Mesendoderm (in vitro differentiated cells): ENCODE data around the gene MRPS10.
"Not testable (repeated sequence)": the region's sequence is repeated elsewhere in the genome, so short reads cannot be mapped to it uniquely, and the experiment has no call there.

Experiments
- DNase-seq: peaks from one replicate; pipeline ENCODE4 v3.0.0; 2013
- H2AK5ac ChIP-seq: 2 replicates; pipeline ENCODE4 v1.6.1; 2013; ENCODE audit warnings: low read length, inconsistent platforms
- H2BK120ac ChIP-seq: 2 replicates; pipeline ENCODE4 v1.6.1; 2013; ENCODE audit warnings: low read depth, mild to moderate bottlenecking, low read length, moderate library complexity, mixed read lengths
- H2BK15ac ChIP-seq: replicated peaks from 2 replicates; pipeline ENCODE4 v1.6.1; 2013; ENCODE audit warnings: low read depth, mild to moderate bottlenecking, moderate library complexity
- H2BK5ac ChIP-seq: 2 replicates; pipeline ENCODE4 v1.6.1; 2013; ENCODE audit warnings: low read length, inconsistent platforms
- H3K18ac ChIP-seq: 2 replicates; pipeline ENCODE4 v1.6.1; 2013; ENCODE audit warnings: mild to moderate bottlenecking, low read length, mixed read lengths
- H3K23ac ChIP-seq: one replicate; pipeline ENCODE4 v1.6.1; 2013; ENCODE audit warnings: low read length
- H3K27ac ChIP-seq: 2 replicates; pipeline ENCODE4 v1.5.1; 2013; ENCODE audit warnings: low read depth, mild to moderate bottlenecking, inconsistent platforms, low read length, moderate library complexity
- H3K27me3 ChIP-seq: 2 replicates; pipeline ENCODE4 v1.6.1; 2013; ENCODE audit warnings: low read length, control low read depth, mild to moderate bottlenecking, inconsistent platforms; ENCODE audit not compliant: insufficient read depth, poor library complexity
- H3K36me3 ChIP-seq: 2 replicates; pipeline ENCODE4 v1.6.1; 2013; ENCODE audit warnings: low read length, inconsistent platforms; ENCODE audit not compliant: control insufficient read depth, insufficient read depth
- H3K4ac ChIP-seq: one replicate; pipeline ENCODE4 v1.6.1; 2013; ENCODE audit warnings: low read depth, mild to moderate bottlenecking, low read length, moderate library complexity
- H3K4me1 ChIP-seq: 2 replicates; pipeline ENCODE4 v1.6.1; 2013; ENCODE audit warnings: low read depth, low read length, inconsistent platforms; ENCODE audit not compliant: control insufficient read depth
- H3K4me2 ChIP-seq: 2 replicates; pipeline ENCODE4 v1.6.1; 2013; ENCODE audit warnings: low read length
- H3K4me3 ChIP-seq: 2 replicates; pipeline ENCODE4 v1.5.1; 2013; ENCODE audit warnings: mild to moderate bottlenecking, low read length
- H3K56ac ChIP-seq: one replicate; pipeline ENCODE4 v1.6.1; 2013; ENCODE audit warnings: low read length
- H3K79me1 ChIP-seq: 2 replicates; pipeline ENCODE4 v1.6.1; 2013; ENCODE audit warnings: low read length, inconsistent platforms
- H3K79me2 ChIP-seq: 2 replicates; pipeline ENCODE4 v1.6.1; 2013; ENCODE audit warnings: mild to moderate bottlenecking, low read length; ENCODE audit not compliant: control insufficient read depth, insufficient read depth
- H3K9ac ChIP-seq: 2 replicates; pipeline ENCODE4 v1.6.1; 2013; ENCODE audit warnings: low read length, inconsistent platforms
- H4K5ac ChIP-seq: one replicate; pipeline ENCODE4 v1.6.1; 2013; ENCODE audit warnings: low read length
- H4K8ac ChIP-seq: one replicate; pipeline ENCODE4 v1.6.1; 2013; ENCODE audit warnings: low read depth, mild to moderate bottlenecking, control low read depth, low read length, moderate library complexity
- WGBS: extraction: QIAGEN DNeasy Blood & Tissue Kit; methylation state at CpG from one replicate; pipeline ENCODE4 v1.1.7; 2013; ENCODE audit warnings: low lambda C conversion rate, missing lambda C conversion rate; ENCODE audit not compliant: insufficient coverage; ENCODE audit errors: extremely low coverage; 5-methylcytosine and 5-hydroxymethylcytosine counted together

Gene MRPS10

DNA sequence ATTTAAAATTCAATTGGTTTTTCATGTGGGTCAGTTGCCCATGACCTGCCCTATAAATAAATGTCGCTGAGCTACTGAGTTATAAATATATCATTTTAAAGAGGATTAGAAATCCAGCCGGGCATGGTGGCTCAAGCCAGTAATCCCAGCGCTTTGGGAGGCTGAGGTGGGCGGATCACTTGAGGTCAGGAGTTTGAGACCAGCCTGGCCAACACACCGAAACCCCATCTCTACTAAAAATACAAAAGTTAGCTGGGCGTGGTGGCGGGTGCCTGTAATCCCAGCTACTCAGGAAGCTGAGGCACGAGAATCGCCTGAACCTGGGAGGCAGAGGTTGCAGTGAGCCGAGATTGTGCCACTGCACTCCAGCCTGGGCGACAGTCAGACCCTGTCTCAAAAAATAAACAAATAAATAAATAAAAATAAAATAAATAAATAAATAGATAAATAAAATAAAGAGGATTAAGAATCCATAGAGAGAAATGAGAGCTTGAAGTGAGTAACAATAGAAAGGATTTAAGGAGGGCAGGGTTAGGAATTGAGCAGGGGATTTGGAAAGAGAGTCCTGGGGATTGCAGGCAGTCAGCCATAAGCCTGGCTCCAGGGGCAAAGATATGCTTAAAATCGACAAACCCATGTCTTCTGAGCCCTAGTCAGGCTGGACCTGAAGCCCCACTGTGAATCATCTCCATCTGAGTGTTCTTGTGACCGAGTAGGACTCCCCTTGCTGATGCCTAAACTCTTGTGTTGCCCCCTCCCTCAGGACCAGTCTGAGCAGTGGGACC is 15.3 kb downstream of the MRPS10 start:
- H3K56ac ChIP-seq, H2BK120ac ChIP-seq, H3K23ac ChIP-seq, H2AK5ac ChIP-seq, DNase-seq, H3K79me1 ChIP-seq, H4K5ac ChIP-seq, H2BK15ac ChIP-seq, H3K79me2 ChIP-seq, H3K27ac ChIP-seq, H4K8ac ChIP-seq, H2BK5ac ChIP-seq, H3K4me3 ChIP-seq, H3K9ac ChIP-seq, H3K18ac ChIP-seq, H3K27me3 ChIP-seq, H3K4me2 ChIP-seq, H3K36me3 ChIP-seq, H3K4me1 ChIP-seq, H3K4ac ChIP-seq: not testable (repeated sequence)
- no CpG with 5 or more reads among the region's 13 CpGs for WGBS

DNA sequence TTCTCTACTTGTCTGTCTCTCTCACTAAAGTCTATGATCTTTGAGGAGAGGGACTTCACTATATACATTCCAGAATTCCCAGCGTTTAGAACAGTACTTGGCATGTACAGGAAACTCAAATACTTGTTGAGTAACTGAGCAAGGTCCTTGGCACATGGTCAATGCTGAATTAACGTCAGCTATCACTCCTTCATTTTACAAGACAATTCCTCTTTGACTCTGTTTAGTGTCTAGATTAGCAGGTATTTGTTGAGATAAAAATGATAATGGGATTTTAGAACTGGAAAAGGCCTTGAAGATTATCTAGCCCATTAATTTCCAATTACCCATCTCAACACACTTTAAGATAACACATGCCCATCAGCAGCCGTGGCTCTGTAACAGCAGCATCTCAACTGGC is 16.3 kb downstream of the MRPS10 start:
- Histone ChIP-seq H2BK120ac (no peak overlapping the region), H3K4me3 (no peak overlapping the region), H4K8ac (no peak overlapping the region), H2BK5ac (no peak overlapping the region), H3K4ac (no peak overlapping the region), H3K36me3 (no peaks in the 10 kb centered on the region), H3K79me1 (no peaks in the 10 kb centered on the region), H4K5ac (no peak overlapping the region), H3K18ac (no peak overlapping the region), H2BK15ac (no peak overlapping the region), H3K79me2 (no peaks in the 10 kb centered on the region), H3K23ac (no peak overlapping the region), H3K9ac (no peak overlapping the region), H3K27ac (no peak overlapping the region), H3K27me3 (no peaks in the 10 kb centered on the region), H2AK5ac (no peak overlapping the region), H3K56ac (no peak overlapping the region), H3K4me2 (no peak overlapping the region), H3K4me1 (no peaks in the 10 kb centered on the region)
- no CpG with 5 or more reads among the region's 3 CpGs for WGBS
- DNase-seq = no peak

DNA sequence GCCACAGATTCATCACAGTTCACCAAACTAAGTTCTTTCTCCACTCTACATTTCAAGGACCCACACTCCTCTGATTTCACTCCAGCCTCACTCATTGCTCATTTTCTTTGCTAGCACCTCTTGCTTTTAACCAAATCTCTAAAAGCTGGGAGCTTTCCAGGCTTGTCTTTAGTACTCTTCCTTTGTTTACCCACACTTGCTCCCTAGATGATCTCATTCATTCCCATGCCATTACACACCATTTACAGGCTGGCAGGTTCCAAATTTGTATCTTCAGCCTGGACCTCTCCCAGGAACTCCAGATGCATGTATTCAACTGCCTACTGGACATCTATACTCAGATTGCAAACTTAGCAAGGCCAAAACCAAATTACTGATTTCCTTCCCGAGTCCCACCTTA is 17.6 kb downstream of the MRPS10 start:
- H4K8ac ChIP-seq = no peak overlapping the region
- no peak overlapping the region for H2AK5ac ChIP-seq
- no peak overlapping the region for H4K5ac ChIP-seq
- H3K18ac ChIP-seq = no peak overlapping the region
- H3K79me2 ChIP-seq = no peaks in the 10 kb centered on the region
- no peak overlapping the region for H2BK120ac ChIP-seq
- H3K23ac ChIP-seq = no peak overlapping the region
- no peak overlapping the region for H3K9ac ChIP-seq
- no peak overlapping the region for H2BK15ac ChIP-seq
- no peak overlapping the region for H3K4me2 ChIP-seq
- no peak overlapping the region for H3K4ac ChIP-seq
- H3K27ac ChIP-seq = no peak overlapping the region
- no peaks in the 10 kb centered on the region for H3K79me1 ChIP-seq
- H2BK5ac ChIP-seq = no peak overlapping the region
- DNase-seq = peak; percentile 22
- no peaks in the 10 kb centered on the region for H3K36me3 ChIP-seq
- no peaks in the 10 kb centered on the region for H3K27me3 ChIP-seq
- no peak overlapping the region for H3K4me3 ChIP-seq
- no CpG with 5 or more reads among the region's 1 CpG for WGBS
- H3K56ac ChIP-seq = no peak overlapping the region
- no peaks in the 10 kb centered on the region for H3K4me1 ChIP-seq

DNA sequence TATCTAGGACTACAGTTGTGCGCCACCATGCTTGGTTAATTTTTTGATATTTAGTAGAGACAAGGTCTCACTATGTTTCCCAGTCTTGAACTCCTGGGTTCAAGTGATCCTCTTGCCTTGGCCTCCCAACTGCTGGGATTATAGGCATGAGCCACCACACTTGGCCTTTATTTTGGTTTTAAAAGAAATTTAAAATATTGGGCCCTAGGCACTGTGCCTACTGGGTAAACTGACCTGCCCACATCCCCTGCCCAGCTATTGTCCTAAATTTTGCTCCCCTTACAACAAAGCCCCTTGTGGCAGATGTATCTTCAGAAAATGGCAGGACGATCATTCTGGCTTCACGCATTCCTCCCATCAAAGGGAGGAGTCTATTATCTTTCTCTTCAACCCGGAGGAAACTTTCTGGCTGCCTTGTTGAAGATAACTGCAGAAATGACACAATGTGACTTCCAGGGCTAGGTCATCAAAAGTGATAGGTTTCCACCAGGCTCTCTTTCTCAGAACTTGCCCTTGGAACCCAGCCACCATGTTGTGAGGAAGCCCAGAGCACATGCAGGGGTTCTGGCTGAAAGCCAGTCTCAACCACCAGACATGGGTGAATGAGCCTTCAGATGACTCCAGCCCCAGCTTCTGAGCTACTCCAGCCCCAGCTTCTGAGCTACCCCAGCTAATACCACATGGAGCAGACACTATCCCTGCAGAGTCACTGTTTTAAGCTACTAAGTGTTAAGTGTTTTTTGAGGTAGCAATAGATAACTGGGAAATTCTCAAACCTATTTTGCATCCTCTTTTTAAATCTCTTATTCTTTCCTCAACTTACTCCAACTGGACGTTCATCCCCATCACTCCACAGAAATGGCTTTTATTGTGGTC is 18.3 kb downstream of the MRPS10 start:
- H3K36me3 ChIP-seq = no peaks in the 10 kb centered on the region
- H2AK5ac ChIP-seq = no peak overlapping the region
- H3K18ac ChIP-seq = no peak overlapping the region
- no peak overlapping the region for H2BK120ac ChIP-seq
- H3K56ac ChIP-seq = no peak overlapping the region
- H3K79me1 ChIP-seq = no peaks in the 10 kb centered on the region
- no peak overlapping the region for H3K4me3 ChIP-seq
- H4K5ac ChIP-seq = no peak overlapping the region
- H4K8ac ChIP-seq = no peak overlapping the region
- no peak overlapping the region for H3K4me2 ChIP-seq
- no peaks in the 10 kb centered on the region for H3K27me3 ChIP-seq
- no CpG with 5 or more reads among the region's 5 CpGs for WGBS
- H2BK15ac ChIP-seq = no peak overlapping the region
- no peak overlapping the region for H3K27ac ChIP-seq
- H3K4me1 ChIP-seq = no peaks in the 10 kb centered on the region
- no peak overlapping the region for H3K4ac ChIP-seq
- no peaks in the 10 kb centered on the region for H3K79me2 ChIP-seq
- no peak overlapping the region for H3K9ac ChIP-seq
- DNase-seq = no peak
- H2BK5ac ChIP-seq = no peak overlapping the region
- H3K23ac ChIP-seq = no peak overlapping the region

DNA sequence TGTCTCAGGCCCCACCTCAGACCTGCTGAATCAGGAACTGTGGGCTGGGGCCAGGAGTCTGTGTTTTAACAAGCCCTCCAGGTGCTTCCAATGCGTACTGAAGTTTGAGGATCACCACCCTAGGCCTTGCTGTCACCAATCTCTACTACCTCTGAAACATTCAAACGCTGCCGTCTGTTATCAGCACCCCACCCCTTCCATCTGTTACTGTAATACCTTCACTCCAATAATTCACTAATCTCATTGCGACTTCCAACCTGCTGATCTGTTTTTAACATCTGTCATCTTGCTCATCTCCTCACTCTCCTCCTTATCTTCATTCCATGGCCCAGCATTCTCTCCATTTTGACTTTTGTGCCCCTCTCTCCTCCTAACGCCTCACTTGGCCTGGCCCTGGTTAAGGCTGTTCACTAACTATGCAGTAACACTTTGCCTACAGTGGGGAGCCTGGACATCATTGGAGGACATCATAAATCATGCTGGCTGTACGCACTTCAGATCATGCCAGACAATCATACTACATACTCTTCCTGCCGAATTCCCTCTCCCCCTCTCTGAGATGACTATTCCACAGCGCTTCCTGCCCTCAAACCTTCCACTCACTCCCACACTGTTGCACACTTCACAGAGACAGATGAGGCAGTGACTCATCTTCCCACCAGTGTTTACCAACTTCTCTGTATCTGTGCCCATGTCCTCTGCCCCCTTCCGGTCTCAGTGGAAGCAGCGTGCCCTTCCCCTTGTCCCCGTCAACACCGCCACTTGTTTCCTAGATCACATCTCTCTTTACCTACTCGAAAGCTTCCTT is 19.9 kb downstream of the MRPS10 start:
- WGBS = 100% methylated on average over 1 of the region's 13 CpGs
- Histone ChIP-seq H3K18ac (no peak overlapping the region), H4K5ac (no peak overlapping the region), H3K4me2 (no peak overlapping the region), H3K4ac (no peak overlapping the region), H3K27ac (no peak overlapping the region), H3K4me3 (no peak overlapping the region), H3K23ac (no peak overlapping the region), H3K27me3 (no peaks in the 10 kb centered on the region), H3K79me1 (no peaks in the 10 kb centered on the region), H3K56ac (no peak overlapping the region), H3K9ac (no peak overlapping the region), H3K36me3 (no peaks in the 10 kb centered on the region), H2BK15ac (no peak overlapping the region), H4K8ac (no peak overlapping the region), H2BK120ac (no peak overlapping the region), H2BK5ac (no peak overlapping the region), H3K79me2 (no peaks in the 10 kb centered on the region), H3K4me1 (no peaks in the 10 kb centered on the region), H2AK5ac (no peak overlapping the region)
- DNase-seq = no peak
